ENCODE data around the gene RNASE4.
"Not testable (repeated sequence)": the region's sequence is repeated elsewhere in the genome, so short reads cannot be mapped to it uniquely, and the experiment has no call there.

RNASE4 gene

DNA sequence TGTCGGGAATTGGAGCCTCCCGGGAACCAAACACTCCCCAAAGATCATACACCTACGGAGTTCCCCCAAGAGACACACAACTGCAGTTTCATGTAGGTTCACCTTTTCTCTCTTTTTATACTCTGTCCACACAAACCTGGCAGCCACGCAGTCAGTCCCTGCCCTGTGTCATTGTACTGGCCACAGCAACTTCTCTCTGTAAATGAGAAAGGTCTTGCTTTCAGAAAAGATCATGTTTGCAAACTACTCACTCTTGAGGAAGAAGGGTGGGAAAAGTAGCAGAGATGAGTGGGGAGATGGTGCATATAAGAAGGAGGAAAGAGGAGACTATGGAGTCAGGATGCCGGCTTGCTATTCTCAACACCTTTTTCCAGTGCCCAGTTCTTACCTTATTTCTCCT, 14.6 kb downstream of the RNASE4 start:
- DNase-seq (ENCODE audit: low read depth): no peak

DNA sequence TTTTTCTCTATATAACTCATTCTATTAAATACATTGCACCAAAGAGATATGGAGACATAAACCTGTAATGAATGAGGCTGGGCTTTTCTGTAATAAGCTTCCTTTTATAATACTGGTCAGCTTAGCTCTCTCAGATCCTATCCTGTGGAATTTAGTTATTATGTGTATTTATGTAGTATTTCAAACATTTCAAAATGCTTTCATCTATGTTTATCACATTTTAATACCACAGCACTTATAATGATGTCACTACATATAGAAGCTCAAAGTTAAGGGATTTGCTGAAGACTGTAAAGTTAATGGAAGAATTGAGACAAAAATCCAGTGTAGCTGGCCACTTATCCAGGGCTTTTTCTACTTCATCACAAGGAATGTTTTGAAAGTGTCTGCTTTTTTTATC, 15.6 kb downstream of the RNASE4 start:
- DNase-seq (ENCODE audit: low read depth): no peak

DNA sequence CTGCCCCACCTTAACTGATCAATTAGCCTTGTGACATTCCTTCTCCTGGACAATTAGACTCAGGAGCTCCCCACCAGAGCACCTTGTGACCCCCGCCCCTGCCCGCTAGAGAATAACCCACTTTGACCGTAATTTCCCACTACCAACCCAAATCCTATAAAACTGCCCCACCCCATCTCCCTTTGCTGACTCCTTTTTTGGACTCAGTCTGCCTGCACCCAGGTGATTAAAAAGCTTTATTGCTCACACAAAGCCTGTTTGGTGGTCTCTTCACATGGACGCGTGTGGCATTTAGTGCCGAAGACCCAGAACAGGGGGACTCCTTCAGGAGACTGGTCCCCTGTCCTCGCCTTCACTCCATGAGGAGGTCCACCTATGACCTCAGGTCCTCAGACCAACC, 16.6 kb downstream of the RNASE4 start:
- DNase-seq (ENCODE audit: low read depth): not testable (repeated sequence)

DNA sequence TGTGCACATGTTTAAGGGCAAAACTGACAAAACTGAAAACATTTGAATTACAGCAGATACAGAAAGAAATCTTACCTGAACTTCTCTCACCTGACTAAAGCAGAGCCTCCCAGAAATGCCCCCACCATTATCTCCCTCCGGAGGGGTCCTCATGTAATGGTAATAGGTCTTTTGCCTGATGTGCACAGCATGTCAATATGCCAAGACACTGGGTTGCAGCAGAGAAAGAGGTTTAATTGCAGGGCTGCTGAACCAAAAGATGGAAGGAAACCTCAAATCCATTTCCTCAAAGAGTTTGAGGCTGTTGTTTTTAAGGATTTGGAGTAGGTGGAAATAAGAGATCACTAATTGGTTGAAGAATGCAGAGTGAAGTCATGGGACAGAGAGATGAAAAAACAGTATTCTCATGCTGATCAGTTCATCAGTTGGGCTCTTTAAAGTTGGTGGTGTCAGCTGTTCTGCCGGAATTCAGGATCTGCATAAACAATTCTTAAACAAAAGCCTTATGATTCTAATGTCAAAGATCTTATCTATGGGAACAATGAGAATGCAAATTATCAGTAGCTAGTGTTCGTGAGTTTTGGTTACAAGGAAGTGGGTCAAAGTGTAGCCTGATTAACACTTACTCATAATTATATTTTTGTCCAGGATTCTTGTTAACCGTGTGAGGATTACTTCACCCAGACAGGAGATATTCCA, 22.4 kb downstream of the RNASE4 start:
- DNase-seq (ENCODE audit: low read depth): no peak

DNA sequence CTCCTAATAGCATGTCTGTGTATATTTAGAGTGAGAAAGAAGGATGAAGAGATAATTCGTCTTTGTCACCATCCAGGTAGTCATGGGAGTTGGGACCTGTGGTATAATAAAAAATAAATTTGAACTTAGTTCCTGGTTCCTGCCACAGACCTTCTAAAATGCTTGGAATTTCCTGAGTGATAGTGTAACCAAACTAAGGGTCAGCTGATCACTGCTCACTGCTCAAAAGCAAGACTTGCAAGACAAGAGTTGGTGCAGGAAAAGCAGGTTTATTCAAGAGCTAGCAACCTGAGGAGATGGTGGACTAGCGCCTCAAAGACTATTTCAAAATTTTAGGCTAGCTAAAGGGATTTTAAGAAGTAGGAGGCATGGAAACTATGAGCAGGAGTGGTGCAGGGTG, 23.3 kb downstream of the RNASE4 start:
- DNase-seq (ENCODE audit: low read depth): no peak

DNA sequence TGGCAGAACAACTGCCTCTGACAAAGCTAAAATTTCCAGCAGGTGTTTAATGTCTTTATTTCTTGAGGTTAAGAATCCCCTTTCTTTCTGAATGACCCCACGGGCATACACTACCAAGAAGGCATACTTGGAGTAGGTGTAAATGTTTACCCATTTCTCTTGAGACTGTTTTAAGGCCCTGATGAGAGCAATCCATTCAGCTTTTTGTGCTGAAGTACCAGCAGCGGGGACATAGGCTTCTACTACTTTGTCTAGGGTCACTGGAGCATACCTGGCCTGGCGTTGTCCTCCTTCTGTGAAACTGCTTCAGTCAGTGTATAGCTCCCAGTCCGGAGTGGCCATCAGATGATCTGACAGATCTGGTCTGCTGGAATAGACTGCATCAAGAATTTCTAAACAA, 26.9 kb downstream of the RNASE4 start:
- DNase-seq (ENCODE audit: low read depth): no peak

DNA sequence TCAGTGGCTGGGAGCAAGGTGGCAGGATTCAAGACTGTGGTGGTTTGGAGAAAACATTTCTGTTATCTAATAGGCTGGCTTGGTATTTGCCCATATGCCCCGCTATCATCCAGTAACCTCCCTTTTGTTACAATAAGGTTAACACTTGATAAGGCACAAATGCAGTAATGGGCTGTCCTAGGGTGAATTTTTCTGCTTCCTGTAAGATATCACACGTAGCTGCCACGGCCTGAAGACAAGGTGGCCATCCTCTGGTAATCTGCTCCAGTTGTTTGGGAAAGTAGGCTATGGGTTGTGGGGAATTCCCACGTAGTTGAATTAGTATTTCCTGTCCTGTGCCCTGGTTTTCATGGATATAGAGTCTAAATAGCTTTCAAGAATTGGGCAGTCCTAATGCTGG, 27.3 kb downstream of the RNASE4 start:
- no peak for DNase-seq (ENCODE audit: low read depth)

DNA sequence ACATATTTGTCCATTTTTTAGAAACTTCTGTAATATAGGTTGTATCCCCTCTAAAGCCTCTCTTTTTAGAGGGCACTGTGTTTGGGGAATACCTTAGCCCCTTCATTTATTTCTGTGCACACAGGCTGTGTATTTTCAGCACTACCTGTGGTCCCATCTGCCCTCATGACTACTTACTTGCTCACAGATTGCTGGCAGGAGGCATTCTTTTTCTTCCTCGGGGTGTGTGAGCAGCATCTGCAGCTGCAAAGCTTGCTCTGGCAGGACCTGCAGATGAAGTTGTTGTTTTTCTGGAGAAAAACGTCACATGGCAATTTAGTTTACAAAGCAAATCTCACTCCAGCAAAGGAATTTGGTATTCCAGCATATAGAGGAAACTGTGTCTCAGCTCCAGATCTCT, 28.5 kb downstream of the RNASE4 start:
- DNase-seq (ENCODE audit: low read depth): no peak

DNA sequence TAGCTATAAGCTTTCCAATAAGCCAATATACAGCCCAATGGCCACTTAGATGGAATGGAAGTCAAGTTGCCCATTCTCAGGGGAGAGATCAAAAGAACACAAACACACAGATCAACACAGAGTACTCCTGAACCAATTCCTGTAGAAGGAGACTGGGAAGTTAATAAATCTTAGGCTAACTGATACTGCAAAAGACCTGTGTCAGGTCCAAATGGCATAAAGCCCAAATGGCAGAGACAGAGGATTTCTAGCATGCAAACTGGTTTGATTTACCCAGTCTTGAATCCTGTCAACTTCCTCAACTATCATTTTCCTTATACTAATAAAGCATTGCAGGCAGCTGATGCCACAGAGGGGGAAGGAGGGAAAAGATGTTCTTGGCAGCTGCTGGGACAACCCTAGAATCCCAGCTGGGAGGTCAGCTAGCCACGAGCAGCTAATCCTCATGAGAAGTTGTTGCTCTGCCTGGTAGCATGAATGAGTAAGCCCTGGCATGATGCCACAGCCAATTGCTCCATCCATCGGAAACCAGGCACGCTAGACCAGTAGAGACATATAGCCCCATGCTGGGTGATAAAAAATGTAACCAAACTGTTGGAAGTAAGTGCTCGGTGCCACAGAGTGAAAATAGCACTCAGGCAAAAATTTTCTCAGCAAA, 30.4 kb downstream of the RNASE4 start:
- DNase-seq (ENCODE audit: low read depth): no peak

DNA sequence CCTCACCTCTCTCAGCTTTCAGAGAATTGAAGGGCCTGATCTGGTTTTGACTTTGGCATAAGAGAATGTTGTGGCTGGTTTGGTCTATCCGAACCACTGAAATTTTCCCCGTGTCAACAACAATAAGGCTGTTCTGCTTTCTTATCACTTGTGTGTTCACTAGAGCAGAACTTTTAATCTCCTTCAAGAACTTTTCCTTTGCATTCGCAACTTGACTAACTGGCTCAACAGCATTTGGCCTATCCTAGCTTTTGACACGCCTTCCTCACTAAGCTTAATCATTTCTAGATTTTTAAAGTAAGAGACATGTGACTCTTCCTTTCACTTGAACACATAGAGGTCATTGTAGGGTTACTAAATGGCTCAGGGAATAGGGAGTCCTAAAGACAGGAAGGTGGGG, 35.4 kb downstream of the RNASE4 start:
- no peak for DNase-seq (ENCODE audit: low read depth)

DNA sequence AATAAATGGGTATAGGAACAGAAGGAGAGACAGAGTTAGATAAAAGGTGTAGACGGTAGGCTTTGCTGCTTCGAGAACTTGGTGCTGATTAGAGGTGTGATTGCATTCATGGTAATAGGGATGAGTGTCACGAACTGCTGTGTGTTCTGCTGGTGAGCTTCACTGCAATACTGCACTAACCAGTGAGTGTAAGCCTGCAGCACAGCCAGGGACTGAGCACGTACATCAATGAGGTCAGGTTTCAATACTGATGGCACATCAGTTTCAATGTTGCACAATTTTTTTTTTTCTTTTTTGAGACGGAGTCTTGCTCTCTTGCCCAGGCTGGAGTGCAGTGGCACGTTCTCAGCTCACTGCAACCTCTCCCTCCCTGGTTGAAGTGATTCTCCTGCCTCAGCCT, 36.4 kb downstream of the RNASE4 start:
- DNase-seq (ENCODE audit: low read depth): no peak

DNA sequence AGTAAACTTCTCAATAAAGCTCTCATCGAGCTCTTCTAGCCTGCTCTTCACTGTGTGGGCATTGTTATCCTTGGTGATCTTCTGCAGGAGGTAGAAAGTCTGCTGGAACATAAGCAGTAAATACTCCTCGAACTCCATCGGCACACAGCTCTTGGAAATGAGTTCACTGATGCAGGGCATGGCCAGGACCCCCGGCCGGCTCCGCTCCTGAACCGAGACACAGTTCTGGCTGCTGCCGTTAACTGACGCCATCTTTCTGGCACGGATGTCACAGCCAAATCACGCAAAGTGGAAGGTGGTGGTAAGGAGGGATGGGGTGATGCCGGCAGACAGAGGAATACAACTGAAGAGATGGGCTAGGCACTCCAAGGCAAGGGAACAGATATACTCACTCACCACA, 37.7 kb downstream of the RNASE4 start:
- no peak for DNase-seq (ENCODE audit: low read depth)

DNA sequence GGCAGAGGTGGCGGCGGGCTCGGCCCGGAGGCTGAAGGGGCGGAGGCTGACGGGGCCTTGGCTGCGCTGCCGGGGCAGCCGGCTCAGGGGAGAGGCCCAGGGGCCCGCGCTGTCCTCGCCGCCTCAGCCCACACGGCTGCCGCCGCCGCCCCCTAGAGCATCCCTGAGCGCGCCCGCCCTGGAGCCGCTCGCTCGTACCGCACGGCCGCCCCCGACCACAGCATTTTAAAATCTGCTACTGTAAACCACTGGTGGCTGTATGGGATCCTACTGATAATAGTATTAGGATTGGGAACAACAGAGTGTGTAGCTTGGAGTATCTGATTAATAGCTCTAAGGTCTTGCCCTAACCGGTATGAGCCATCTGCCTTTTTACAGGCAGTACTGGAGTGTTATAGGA, 39.1 kb downstream of the RNASE4 start:
- no peak for DNase-seq (ENCODE audit: low read depth)

DNA sequence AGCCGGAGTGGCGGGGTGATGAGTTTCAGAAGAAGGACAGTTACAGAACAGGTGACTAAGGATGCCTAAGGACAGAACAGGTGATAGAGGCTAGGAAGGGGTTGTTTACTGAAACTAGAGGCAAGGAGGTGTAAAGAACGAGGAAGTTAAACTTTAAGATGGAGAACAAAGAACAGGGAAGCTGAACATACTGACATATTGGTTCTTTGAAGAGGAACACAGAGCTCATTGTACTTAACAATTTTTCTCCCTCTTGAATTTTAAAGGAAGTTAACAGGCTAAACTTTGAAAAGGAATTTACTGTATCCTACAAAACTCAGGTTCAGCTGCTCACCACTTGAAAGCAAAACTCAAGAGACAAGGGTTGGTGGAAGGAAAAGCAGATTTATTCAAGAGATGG, 41.8 kb downstream of the RNASE4 start:
- DNase-seq (ENCODE audit: low read depth): not testable (repeated sequence)

DNA sequence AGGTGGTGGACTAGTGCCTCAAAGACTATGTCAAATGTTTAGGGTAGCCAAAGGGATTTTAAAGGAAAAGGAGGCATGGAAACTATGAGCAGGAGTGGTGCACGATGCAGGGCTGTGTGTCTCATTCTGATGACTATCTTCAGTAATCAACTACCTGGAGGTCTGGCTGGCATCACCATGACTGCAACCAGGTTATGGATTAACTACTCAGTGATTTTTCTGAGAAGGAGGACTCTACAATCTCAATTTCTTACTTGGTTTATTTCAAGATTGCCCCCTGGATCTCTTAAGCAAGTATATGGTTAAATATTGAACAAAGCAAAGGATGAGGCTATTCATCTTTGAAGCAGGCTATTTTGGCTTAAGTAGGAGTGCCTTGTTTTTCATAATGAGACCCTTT, 42.2 kb downstream of the RNASE4 start:
- no peak for DNase-seq (ENCODE audit: low read depth)

DNA sequence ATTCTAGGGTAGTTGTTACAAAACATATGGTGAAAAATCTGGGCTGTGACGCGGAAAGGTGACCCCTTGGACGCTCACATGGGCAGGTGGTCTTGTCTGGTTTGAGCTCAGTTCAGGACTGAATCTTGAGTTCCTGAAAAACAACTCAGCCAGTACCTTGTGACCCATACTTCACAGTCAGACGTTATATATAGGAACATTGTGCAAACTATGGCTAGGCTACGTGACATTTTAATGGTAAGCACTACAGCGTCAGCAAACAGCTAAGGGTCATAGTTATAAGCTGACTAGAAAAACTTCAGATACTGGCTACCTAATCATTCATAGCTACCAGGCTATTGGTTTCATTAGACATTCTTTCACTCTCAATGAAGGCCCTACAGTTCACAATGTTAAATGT, 46.5 kb downstream of the RNASE4 start:
- DNase-seq (ENCODE audit: low read depth): no peak

DNA sequence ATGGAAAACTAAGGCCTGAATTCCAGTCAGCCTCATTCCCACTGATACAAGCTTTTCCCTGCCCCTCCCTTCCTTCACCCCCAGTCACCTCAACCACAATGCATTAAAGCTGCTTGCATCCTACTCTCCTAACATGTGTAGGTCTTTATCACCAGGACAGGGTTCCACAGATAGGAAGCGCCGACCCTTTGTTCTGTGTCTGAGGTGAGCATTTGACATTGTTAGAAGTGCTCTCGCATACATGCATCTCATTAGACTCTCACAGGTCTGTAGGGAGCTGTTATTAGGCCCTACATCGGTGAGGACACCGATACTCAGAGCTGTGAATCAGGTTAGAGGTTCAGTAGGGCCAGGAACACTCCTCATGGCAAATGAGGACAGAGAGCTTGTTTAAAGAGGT, 48.1 kb downstream of the RNASE4 start:
- no peak for DNase-seq (ENCODE audit: low read depth)

DNA sequence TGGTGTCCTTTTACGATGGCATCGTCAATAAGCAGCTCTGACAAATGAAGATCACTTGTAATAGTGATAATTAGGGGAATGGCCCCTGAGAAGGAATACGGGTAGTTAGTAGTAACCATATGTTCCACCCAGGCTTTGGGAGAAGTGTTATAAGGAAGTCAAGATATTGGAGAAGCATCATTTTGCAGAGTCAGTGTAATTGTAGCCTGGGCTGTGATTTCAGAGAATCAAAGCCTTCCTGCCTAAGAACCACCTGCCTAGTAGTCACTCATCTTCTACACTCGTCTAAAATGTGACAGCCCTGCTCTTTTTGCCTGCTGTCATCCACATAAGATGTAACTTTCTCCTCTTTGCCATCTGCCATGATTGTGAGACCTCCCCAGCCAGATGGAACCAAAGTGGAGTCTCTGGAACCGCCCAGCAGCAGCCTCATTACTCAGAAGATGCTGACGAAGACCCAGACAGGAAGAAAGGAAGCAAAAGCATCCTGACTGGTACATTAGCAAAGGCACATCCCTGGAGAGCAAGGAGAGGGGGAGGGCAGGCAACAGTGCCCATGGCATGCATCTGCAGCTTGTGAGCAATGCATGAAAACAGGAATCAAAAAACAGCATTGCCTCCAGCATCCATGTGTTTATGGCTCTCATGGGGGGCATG, 48.7 kb downstream of the RNASE4 start:
- DNase-seq (ENCODE audit: low read depth): no peak

DNA sequence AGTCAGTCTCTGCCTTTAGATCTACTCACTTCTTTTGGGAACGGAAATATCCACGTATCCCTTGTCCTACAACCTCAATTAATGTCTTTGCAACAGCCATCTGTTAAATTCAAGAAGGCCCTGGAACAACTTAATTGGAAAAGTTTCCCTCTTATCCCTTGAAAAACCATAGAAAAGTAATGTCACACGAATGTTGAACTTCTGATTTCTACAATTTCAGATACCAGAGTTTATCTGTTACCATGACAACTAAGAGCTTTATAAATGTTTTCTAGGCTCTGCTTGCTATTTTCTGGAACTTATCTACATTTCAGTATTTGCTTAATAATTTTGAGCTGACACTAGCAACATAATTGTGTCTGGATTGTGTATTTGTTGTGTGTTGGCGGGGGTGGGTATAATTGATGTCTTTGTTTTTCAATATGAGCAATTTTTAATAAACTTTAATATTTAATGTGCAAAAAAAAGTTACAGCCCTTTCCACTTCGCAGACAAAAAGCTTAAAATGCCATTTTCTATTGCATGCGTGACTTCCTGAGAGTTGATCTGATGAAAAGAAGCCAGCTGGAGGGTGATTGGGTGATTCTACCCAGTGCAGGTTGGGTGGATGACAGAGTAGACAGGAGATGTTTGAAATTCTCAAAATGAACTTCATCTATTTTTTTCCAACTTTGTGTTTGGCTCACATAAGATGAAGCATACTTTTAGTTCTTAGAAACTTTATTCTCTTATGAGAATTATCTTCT, 49.5 kb downstream of the RNASE4 start:
- DNase-seq (ENCODE audit: low read depth): no peak

DNA sequence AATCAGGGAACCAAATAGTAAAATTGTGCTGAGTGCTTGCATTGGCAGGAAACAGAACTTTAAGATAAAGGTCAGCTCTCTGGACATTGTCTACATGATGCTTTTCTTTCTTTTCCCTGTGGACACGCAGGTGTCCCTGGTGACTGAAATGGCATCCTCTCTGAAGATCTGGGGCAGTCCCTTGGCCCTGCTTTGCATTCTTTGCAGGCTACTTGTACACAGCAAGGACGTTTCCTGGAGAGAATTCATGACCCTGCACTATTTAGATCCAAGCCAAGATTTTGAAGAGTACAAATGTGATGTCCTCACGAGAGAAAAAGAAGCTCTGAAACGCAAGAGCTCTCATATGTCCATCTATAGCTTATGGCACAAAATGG, 50.1 kb downstream of the RNASE4 start:
- DNase-seq (ENCODE audit: low read depth): no peak

DNA sequence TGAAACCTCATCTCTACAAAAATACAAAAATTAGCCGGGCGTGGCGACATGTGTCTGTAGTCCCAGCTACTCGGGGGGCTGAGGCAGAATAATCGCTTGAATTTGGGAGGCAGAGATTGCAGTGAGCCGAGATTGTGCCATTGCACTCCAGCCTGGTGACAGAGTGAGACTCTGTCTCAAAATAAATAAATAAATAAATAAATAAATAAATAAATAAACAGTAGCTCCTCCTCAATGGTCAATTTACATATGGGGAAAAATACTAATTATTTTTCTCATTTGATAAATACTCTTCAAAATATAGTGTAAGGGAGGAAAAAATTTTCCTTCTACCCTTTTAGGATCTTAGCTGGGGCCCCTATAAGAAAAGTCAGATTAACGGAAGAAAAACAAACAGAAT, 53.9 kb downstream of the RNASE4 start:
- DNase-seq (ENCODE audit: low read depth): not testable (repeated sequence)

DNA sequence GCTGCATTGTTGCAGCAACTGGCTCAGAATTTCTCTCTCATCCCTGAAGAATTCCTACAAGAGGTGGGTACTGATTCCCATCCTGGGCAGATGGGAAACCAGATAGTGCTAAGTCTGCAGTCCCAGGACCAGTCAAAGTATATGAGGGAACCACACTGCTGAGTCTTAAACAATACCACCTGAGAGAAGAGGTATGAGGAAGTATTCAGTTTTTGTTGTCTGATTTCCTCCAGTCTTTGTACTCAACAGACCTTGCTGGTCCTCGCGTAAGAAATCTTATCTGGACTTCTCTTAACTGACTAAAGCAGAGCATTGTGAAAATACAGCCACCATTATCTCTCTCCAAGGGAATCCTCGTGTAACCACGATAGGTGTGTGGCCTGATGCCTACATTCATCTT, 57.8 kb downstream of the RNASE4 start:
- no peak for DNase-seq (ENCODE audit: low read depth)

DNA sequence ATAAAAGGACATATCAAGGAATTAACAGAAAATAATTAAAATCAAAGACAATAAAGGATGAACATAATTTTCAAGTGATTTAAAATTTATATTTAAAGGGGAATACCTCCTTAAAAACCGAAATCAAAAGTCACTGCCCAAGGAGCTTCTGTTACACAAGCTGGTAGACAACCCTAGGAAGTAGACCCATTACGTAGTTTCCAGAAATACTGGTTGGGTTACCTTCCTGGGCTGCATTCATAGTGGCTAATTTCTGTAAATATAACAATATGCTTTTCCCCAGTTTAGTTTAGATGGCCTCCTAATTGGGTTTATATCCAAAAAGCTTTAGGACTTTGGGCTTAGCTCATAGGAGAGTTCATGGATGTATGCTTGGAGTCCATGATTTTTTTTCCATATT, 59.2 kb downstream of the RNASE4 start:
- no peak for DNase-seq (ENCODE audit: low read depth)
